Activated CD4-positive, alpha-beta T cell treated with anti-CD3 and anti-CD28 coated beads for 24 hours (primary cell): ENCODE measurements around the gene PSME3IP1.

ENCODE experiments used
- DNase-seq, 2 donors: peaks; one replicate each; pipeline ENCODE4 v3.0.0-alpha.2; 2020; ENCODE audit warnings: low read depth in 2 of 2

The PSME3IP1 gene

DNA sequence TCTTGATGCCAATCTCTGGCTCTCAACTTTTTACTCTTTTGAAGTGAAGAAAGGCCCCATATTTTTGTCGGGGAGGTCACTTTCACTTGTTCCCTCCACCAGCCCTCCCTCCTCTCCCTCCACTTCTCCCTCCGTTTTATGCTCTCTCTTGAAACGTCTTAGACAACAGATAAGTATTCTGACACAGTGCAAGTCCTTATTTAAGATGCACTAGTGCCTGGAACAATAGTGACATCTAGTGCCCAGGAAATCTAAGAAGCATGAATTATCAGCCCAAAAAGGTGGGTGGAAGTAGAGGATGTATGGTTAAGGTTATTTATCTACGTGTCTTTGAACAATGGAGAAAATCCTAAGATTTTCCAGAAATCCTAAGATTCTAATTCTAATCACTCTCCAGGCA lies 17.9 kb downstream of the PSME3IP1 start:
- DNase-seq, result no peak

DNA sequence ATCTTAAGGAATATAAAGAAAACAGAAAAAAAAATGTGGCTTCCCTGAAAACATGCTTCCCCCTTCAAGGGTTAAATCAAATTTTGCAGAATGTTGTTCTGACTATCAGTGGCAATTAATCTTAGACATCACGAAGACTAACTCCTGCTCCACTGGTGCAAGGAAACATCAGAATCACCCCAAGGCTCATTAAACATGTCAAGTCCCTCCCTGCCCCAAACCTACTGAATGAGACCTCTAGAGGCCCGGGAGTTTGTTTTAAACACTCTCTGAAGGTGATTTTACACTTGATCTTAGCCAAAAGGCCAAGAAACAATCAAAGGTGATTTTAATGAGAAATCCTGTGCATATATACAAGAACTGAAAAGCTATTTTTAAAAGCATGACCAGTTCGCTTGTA lies 18.3 kb downstream of the PSME3IP1 start:
- no peak for DNase-seq

GRCh38 chr16:57166951-57167350 lies 18.9 kb downstream of the PSME3IP1 start:
- DNase-seq, result no peak

DNA sequence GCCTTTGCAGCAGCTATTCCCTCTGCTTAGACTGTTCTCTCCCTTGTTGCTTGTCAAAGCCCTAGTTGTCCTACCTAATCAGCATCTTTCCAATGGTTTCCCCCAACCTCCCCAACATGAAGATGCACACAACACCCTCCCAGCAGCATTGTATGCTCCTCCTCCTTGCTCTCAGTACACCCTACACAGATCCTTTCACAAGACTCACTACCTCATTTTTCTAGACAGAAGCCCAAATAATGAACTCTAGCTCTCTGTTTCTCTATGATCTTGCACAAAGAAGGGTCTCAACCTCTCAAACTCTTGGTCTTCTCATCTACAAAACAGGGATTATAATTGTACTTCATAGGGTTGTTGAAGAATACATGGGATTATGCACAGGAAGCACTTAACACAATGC lies 19.4 kb downstream of the PSME3IP1 start:
- DNase-seq, result no peak

DNA sequence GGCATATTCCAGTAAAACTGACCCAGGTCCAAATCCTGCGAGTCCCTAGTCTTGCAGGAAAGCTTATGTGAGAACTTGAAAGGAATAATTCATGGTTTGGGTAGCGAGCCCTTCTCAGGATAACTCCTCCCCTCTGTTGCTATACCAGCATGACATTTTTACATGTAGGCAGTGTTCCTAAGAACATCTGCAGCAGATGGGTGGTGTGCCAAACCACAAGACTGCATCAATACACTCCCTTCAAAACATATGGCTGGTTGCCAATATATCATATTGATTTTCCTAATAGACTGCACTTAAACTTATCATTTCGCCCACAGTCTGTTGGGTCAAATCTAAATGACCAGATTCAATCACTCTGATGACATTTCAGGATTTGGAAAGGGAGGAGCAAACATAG lies 19.9 kb downstream of the PSME3IP1 start:
- no peak for DNase-seq

- DNase-seq, result no peak
Measured at GRCh38 chr16:57165483-57165882, 20.4 kb downstream of the PSME3IP1 start.

- no peak for DNase-seq
Measured at GRCh38 chr16:57163842-57164241, 22.0 kb downstream of the PSME3IP1 start.

DNA sequence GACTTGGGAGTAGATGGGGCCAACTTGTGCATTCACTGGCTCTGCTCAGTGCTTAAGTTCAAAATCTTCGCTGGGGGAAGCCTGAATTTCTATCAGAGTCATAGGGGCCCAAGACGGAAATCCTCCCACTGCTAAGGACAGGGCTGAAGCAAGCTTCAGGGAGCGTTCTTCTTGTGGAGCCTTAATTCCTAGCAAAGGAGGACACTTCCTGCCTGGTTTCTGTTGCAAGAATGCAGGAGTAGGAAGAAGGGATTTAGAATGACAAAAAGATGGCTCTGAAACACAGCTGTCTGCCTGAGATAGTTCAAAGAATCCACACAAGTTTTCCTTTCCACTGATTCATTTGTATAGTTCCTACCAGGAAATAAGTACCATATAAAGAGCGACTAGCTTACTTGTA lies 26.4 kb downstream of the PSME3IP1 start:
- DNase-seq, result no peak

GRCh38 chr16:57157533-57157932 lies 28.3 kb downstream of the PSME3IP1 start:
- DNase-seq, result no peak

- DNase-seq, result no peak
Measured at GRCh38 chr16:57156351-57156703, 29.5 kb downstream of the PSME3IP1 start.

DNA sequence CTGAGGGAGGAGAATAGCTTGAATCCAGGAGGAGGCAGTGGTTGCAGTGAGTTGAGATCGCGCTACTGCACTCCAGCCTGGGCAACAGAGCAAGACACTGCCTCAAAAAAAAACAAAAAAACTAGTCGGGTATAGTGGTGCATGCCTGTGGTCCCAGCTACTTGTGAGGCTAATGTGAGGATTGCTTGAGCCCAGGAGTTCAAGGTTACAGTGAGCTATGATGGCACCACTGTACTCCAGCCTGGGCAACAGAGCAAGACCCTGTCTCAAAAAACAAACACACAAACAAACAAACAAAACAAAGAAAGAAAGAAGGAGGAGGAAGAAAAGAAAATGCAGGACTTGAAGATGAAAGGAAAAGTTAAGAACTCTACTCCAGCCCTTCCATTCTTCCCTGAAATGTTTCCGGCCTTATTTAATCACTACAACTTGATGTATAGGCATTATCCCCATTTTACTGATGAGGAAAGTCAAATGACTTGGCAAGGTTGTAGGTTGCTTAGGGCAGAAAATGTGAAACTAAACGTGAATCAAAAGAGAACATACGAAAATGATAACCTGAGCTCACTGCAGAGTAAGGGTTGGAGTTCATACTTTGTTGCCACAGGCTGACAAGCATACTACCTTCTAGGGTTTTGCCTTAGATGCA lies 30.0 kb downstream of the PSME3IP1 start:
- DNase-seq, result no peak

DNA sequence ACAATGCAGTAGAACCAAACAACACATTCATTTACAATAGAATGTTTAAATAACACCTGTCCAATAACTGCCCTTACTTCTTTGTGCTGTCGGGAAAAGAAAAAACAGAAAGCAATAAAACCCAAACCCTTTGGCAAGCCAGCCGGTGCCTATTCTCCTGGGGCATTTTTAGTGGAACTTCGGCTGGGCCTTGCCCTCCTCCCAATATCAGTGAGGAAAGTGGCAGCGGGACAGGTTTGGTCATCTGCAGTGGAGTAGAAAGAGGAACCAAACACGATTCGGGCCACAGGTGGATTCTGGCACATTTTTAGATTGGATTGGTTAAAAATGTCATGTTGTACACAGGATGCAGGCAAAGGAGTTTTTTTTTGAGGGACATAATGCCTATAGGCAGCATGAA lies 32.0 kb downstream of the PSME3IP1 start:
- no peak for DNase-seq

- DNase-seq, result no peak
Measured at GRCh38 chr16:57152096-57153093, 33.4 kb downstream of the PSME3IP1 start.

- DNase-seq, result no peak
Measured at GRCh38 chr16:57151369-57151768, 34.5 kb downstream of the PSME3IP1 start.

DNA sequence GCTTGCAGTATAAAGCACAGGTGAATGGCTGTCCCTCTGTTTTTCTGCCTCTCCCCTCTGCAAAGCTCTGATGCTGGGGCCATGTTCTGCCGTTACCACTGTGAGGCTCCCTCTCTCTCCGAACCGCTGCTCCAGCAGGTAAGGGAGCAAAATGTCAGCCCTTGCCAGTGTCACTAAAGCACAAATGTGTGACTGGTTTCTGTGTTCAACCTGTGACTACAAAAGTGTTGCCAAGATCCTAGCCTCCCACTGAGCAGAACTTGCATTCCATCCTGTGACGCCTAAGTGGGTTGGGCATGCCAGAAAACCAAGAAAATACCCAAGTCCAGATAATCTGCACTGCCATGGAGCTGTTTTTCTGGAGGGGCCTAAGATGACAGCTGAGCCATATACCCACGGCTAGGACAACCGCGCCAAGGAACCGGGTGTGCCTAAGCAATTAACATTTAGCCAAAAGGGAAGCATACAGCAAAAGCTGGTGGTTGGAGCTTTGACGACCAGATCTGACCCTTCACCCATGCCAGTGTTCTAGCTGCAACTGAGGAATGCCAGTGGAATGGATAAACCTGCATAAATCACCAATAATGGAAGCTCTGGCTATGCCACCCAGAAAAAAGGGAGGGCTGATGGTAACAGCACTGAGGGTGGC lies 35.0 kb downstream of the PSME3IP1 start:
- no peak for DNase-seq

GRCh38 chr16:57149391-57149790 lies 36.4 kb downstream of the PSME3IP1 start:
- DNase-seq, result no peak

GRCh38 chr16:57148481-57148880 lies 37.4 kb downstream of the PSME3IP1 start:
- DNase-seq, result no peak

DNA sequence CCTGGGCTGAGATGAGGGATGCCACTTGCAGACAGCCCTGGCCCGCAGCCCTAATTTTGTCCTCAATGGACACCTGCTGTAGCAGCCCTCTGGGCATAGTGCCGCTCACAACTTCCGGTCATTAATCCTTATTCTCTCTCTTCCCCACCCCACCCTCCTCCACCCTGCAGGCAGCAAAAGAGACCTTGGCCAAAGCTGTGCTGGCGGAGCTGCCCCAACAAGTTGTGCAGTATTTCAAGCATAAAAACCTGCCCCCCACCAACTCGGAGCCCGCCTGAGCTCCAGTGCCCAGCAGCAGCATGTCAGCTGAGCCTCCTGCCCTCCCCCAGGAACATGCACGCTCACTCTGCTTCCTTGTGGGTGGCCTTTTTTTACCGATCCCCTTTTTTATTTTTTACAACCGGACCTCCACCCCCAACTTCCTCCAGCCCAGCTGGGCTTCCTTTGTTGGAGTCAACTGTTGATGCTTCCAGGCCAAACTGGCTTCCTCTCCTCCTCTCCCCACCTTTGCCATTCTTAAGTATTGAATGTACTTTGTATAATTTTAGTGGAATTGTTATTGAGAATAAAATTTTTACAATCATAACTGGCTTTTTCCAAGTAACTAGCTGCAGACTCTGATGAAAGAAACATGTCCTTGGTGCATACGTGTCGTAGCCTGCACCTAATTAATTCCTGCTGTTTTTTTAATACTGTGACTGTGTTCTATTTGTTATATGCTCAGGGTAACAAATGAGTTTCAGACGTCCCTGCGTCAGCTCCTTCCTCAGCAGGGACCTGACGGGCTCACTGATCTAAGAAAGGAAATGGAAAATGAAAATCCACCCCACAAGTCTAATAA lies 38.2 kb downstream of the PSME3IP1 start:
- no peak for DNase-seq

DNA sequence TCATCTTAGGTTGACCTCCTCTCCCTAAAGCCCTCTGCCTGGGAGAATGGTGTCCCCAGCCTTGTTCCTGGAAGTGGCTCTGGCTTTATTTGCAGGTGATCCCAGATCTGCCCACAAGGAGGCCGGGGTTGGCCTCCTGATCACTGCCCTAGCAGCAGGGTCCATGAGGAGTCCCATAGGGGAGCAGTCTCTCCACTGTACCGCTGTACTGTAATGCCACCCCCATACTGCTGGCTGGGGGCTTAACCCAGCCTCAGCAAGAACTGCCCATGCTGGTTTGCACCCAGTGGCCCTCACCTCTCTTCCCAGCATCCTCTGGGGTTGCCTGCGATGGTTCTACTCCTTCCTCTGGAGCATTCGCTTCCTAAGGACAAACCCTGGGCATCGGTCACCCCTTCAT lies 39.1 kb downstream of the PSME3IP1 start:
- DNase-seq, result no peak

- no peak for DNase-seq
Measured at GRCh38 chr16:57146040-57146647, 39.7 kb downstream of the PSME3IP1 start.
